Measurements from ENCODE around the gene ARF4.

DNA sequence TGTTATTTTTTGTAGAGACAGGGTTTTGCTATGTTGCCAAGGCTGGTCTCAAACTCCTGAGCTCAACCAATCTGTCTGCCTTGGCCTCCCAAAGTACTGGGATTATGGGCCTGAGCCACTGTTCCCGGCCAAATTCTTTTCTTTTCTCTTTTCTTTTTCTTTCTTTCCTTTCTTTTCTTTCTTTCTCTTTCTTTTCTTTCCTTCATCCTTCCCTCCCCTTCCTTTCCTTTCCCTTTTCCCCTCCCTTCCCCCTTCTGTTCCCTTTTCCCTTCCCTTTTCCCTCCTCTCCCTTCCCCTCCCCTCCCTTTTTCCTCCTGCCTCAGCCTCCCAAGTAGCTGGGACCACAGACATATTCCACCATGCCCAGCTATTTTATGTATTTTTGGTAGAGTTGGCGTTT, 3.1 kb upstream of the ARF4 start:
- TF ChIP-seq, protein P1, sequence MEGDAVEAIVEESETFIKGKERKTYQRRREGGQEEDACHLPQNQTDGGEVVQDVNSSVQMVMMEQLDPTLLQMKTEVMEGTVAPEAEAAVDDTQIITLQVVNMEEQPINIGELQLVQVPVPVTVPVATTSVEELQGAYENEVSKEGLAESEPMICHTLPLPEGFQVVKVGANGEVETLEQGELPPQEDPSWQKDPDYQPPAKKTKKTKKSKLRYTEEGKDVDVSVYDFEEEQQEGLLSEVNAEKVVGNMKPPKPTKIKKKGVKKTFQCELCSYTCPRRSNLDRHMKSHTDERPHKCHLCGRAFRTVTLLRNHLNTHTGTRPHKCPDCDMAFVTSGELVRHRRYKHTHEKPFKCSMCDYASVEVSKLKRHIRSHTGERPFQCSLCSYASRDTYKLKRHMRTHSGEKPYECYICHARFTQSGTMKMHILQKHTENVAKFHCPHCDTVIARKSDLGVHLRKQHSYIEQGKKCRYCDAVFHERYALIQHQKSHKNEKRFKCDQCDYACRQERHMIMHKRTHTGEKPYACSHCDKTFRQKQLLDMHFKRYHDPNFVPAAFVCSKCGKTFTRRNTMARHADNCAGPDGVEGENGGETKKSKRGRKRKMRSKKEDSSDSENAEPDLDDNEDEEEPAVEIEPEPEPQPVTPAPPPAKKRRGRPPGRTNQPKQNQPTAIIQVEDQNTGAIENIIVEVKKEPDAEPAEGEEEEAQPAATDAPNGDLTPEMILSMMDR (IDR thresholded peaks at IDR 0.05), result no peak
- TF ChIP-seq EP300 (IDR thresholded peaks at IDR 0.05) (no peak), POLR2A (IDR thresholded peaks at IDR 0.05) (no peak)
